ENCODE results near the gene HP.
"Not testable (repeated sequence)": the region's sequence is repeated elsewhere in the genome, so short reads cannot be mapped to it uniquely, and the experiment has no call there.

The HP gene

GRCh38 chr16:72072514-72073342 lies 18.4 kb downstream of the HP start:
- FAIRE-seq, result no peak

GRCh38 chr16:72073560-72074230 lies 19.4 kb downstream of the HP start:
- FAIRE-seq (no peak), DNase-seq (ENCODE audit: insufficient read length, low spot score) (no peak)
- no peak for TF ChIP-seq CTCF (IDR thresholded peaks at IDR 0.05; ENCODE audit: insufficient read depth, missing control alignments)

More at GRCh38 chr16:72072514-72073342, 18.4 kb downstream of the HP start:
- no peak for DNase-seq (ENCODE audit: insufficient read length, low spot score)
- TF ChIP-seq CTCF (IDR thresholded peaks at IDR 0.05; ENCODE audit: insufficient read depth, missing control alignments), result no peak

GRCh38 chr16:72075067-72075466 lies 20.8 kb downstream of the HP start:
- DNase-seq (ENCODE audit: insufficient read length, low spot score); FAIRE-seq: not testable (repeated sequence)

GRCh38 chr16:72076991-72077706 lies 22.8 kb downstream of the HP start:
- DNase-seq (ENCODE audit: insufficient read length, low spot score); FAIRE-seq: not testable (repeated sequence)

GRCh38 chr16:72083778-72084404 lies 29.6 kb downstream of the HP start:
- DNase-seq (ENCODE audit: insufficient read length, low spot score) (no peak), FAIRE-seq (no peak)
- no peak for TF ChIP-seq CTCF (IDR thresholded peaks at IDR 0.05; ENCODE audit: insufficient read depth, missing control alignments)

GRCh38 chr16:72084445-72084844 lies 30.1 kb downstream of the HP start:
- no peak for TF ChIP-seq CTCF (IDR thresholded peaks at IDR 0.05; ENCODE audit: insufficient read depth, missing control alignments)
- FAIRE-seq, result no peak
- DNase-seq (ENCODE audit: insufficient read length, low spot score), result no peak

- no peak for DNase-seq (ENCODE audit: insufficient read length, low spot score)
- no peak for TF ChIP-seq CTCF (IDR thresholded peaks at IDR 0.05; ENCODE audit: insufficient read depth, missing control alignments)
- no peak for FAIRE-seq
Measured at GRCh38 chr16:72085002-72085401, 30.7 kb downstream of the HP start.

All from D721Med (cell line).